Neural cell (in vitro differentiated cells): ENCODE measurements around the gene OVAAL. TPM values are rescaled to one million over a fixed set of nuclear protein-coding genes. Genes with fewer than 3 reads are reported as not detected.

ENCODE experiments used
- H2AFZ ChIP-seq: fragments of 200-600, 300-800 bp; sonication (generic), shearing (Covaris generic); 2 replicates; pipeline ENCODE4 v1.6.0; 2014; ENCODE audit warnings: low read depth, mild to moderate bottlenecking, antibody characterized with exemption, low read length, moderate library complexity
- H3F3A ChIP-seq: fragments of 200-600 bp; shearing (Covaris generic); 2 replicates; pipeline ENCODE4 v1.6.1; 2016; ENCODE audit warnings: mild to moderate bottlenecking, moderate library complexity, mixed read lengths, antibody characterized with exemption, low read length; ENCODE audit not compliant: insufficient read depth, poor library complexity, severe bottlenecking
- H3K27ac ChIP-seq: fragments of 200-600, 300-800 bp; sonication (generic), shearing (Covaris generic); 2 replicates; pipeline ENCODE4 v1.5.1; 2014; ENCODE audit warnings: mild to moderate bottlenecking, low read length, moderate library complexity
- H3K27me3 ChIP-seq: fragments of 300-800, 200-600 bp; sonication (generic), shearing (Covaris generic); 2 replicates; pipeline ENCODE4 v1.6.0; 2014; ENCODE audit warnings: mild to moderate bottlenecking, low read depth, low read length, moderate library complexity; ENCODE audit not compliant: insufficient read depth
- H3K36me3 ChIP-seq: fragments of 300-800, 200-600 bp; sonication (generic), shearing (Covaris generic); 2 replicates; pipeline ENCODE4 v1.5.1; 2014; ENCODE audit warnings: mild to moderate bottlenecking, antibody characterized with exemption, low read length, moderate library complexity; ENCODE audit not compliant: insufficient read depth
- H3K4me2 ChIP-seq: fragments of 300-800, 200-600 bp; sonication (generic), shearing (Covaris generic); 2 replicates; pipeline ENCODE4 v1.6.0; 2014; ENCODE audit warnings: mild to moderate bottlenecking, low read length
- H3K4me3 ChIP-seq: fragments of 300-800, 200-600 bp; sonication (generic), shearing (Covaris generic); 2 replicates; pipeline ENCODE4 v1.5.1; 2014; ENCODE audit warnings: mild to moderate bottlenecking, low read length, moderate library complexity
- H3K79me2 ChIP-seq: fragments of 200-600 bp; shearing (Covaris generic); replicated peaks from 2 replicates; pipeline ENCODE4 v1.6.0; 2014; ENCODE audit warnings: mild to moderate bottlenecking, low read length, moderate library complexity; ENCODE audit not compliant: insufficient read depth
- H3K9ac ChIP-seq: fragments of 300-800, 200-600 bp; sonication (generic), shearing (Covaris generic); 2 replicates; pipeline ENCODE4 v1.6.1; 2016; ENCODE audit warnings: mild to moderate bottlenecking, low read length, mixed read lengths
- H3K9me2 ChIP-seq: fragments of 200-600 bp; shearing (Covaris generic); 2 replicates; pipeline ENCODE4 v1.6.1; 2016; ENCODE audit warnings: mild to moderate bottlenecking, low read length, mixed read lengths; ENCODE audit not compliant: insufficient read depth
- H3K9me3 ChIP-seq: fragments of 200-600, 300-800 bp; sonication (generic), shearing (Covaris generic); 2 replicates; pipeline ENCODE4 v1.6.1; 2016; ENCODE audit warnings: mild to moderate bottlenecking, mixed run types, low read length, moderate library complexity, mixed read lengths
- H4K20me1 ChIP-seq: fragments of 200-600 bp; shearing (Covaris generic); 2 replicates; pipeline ENCODE4 v1.6.1; 2016; ENCODE audit warnings: mild to moderate bottlenecking, mixed run types; ENCODE audit not compliant: insufficient read depth
- CTCF ChIP-seq: fragments of 450-650 bp; IDR thresholded peaks from 2 replicates; pipeline ENCODE4 v1.5.1; 2014; ENCODE audit warnings: antibody characterized with exemption, mild to moderate bottlenecking, moderate library complexity; ENCODE audit not compliant: poor library complexity, severe bottlenecking
- EP300 ChIP-seq: fragments of 450-650 bp; conservative IDR thresholded peaks from 2 replicates; pipeline ENCODE4 v1.6.1; 2014; ENCODE audit warnings: antibody characterized with exemption, mild to moderate bottlenecking, moderate library complexity; ENCODE audit not compliant: poor library complexity, severe bottlenecking
- EZH2 ChIP-seq: fragments of 200-600, 300-800 bp; shearing (Covaris generic), sonication (generic); IDR thresholded peaks from 2 replicates; pipeline ENCODE4 v1.6.1; 2014; ENCODE audit warnings: antibody characterized with exemption, low read length, borderline replicate concordance, mild to moderate bottlenecking; ENCODE audit not compliant: insufficient read depth, poor library complexity, severe bottlenecking
- MXI1 ChIP-seq: fragments of 450-650 bp; conservative IDR thresholded peaks from 2 replicates; pipeline ENCODE4 v1.6.1; 2014; ENCODE audit warnings: antibody characterized with exemption, mild to moderate bottlenecking; ENCODE audit not compliant: poor library complexity, severe bottlenecking
- POLR2AphosphoS5 ChIP-seq: IDR thresholded peaks from 2 replicates; pipeline ENCODE4 v1.6.1; 2012
- RAD21 ChIP-seq: fragments of 450-650 bp; conservative IDR thresholded peaks from 2 replicates; pipeline ENCODE4 v1.6.1; 2014; ENCODE audit warnings: antibody characterized with exemption, mild to moderate bottlenecking, moderate library complexity
- SMC3 ChIP-seq: fragments of 450-650 bp; conservative IDR thresholded peaks from 2 replicates; pipeline ENCODE4 v1.6.1; 2014; ENCODE audit warnings: antibody characterized with exemption, mild to moderate bottlenecking, moderate library complexity; ENCODE audit not compliant: poor library complexity
- TAF1 ChIP-seq: IDR thresholded peaks from 2 replicates; pipeline ENCODE4 v1.6.1; 2012; ENCODE audit warnings: low read depth
- polyA plus RNA-seq: library from polyadenylated mRNA; depleted of rRNA; stranded (reverse); fragments of >200 nt; gene quantifications from 2 replicates; pipeline ENCODE4 v1.2.3, GENCODE V29; 2014
- TF ChIP-seq, protein P1 (sequence below): IDR thresholded peaks from 2 replicates; pipeline ENCODE4 v1.6.1; 2012; ENCODE audit warnings: borderline replicate concordance

Gene OVAAL
- polyA plus RNA-seq, 1 donor from 2014 or later, result not detected

GRCh38 chr1:180519846-180520245 lies 38.9 kb upstream of the OVAAL start:
- TF ChIP-seq POLR2AphosphoS5, result no peak
- no peak for TF ChIP-seq EP300
- no peak for TF ChIP-seq EZH2
- no peak for TF ChIP-seq RAD21
- no peak for TF ChIP-seq TAF1
- no peak for TF ChIP-seq SMC3
- TF ChIP-seq, protein P1, sequence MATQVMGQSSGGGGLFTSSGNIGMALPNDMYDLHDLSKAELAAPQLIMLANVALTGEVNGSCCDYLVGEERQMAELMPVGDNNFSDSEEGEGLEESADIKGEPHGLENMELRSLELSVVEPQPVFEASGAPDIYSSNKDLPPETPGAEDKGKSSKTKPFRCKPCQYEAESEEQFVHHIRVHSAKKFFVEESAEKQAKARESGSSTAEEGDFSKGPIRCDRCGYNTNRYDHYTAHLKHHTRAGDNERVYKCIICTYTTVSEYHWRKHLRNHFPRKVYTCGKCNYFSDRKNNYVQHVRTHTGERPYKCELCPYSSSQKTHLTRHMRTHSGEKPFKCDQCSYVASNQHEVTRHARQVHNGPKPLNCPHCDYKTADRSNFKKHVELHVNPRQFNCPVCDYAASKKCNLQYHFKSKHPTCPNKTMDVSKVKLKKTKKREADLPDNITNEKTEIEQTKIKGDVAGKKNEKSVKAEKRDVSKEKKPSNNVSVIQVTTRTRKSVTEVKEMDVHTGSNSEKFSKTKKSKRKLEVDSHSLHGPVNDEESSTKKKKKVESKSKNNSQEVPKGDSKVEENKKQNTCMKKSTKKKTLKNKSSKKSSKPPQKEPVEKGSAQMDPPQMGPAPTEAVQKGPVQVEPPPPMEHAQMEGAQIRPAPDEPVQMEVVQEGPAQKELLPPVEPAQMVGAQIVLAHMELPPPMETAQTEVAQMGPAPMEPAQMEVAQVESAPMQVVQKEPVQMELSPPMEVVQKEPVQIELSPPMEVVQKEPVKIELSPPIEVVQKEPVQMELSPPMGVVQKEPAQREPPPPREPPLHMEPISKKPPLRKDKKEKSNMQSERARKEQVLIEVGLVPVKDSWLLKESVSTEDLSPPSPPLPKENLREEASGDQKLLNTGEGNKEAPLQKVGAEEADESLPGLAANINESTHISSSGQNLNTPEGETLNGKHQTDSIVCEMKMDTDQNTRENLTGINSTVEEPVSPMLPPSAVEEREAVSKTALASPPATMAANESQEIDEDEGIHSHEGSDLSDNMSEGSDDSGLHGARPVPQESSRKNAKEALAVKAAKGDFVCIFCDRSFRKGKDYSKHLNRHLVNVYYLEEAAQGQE, result no peak
- TF ChIP-seq MXI1, result no peak
- no peak for TF ChIP-seq CTCF
- H3K4me2 ChIP-seq, result no peak overlapping the region
- no peaks in the 10 kb centered on the region for H3K9me2 ChIP-seq
- H3K27ac ChIP-seq, result no peak overlapping the region
- H3K79me2 ChIP-seq, result no peaks in the 10 kb centered on the region
- H3K9me3 ChIP-seq, result no peaks in the 10 kb centered on the region
- no peaks in the 10 kb centered on the region for H4K20me1 ChIP-seq
- H3K9ac ChIP-seq, result no peak overlapping the region
- H2AFZ ChIP-seq, result no peak overlapping the region
- no peak overlapping the region for H3K4me3 ChIP-seq
- no peaks in the 10 kb centered on the region for H3K27me3 ChIP-seq
- H3K36me3 ChIP-seq, result no peaks in the 10 kb centered on the region
- H3F3A ChIP-seq, result no peaks in the 10 kb centered on the region

GRCh38 chr1:180521474-180522212 lies 37.1 kb upstream of the OVAAL start:
- Histone ChIP-seq H3K9me3 (no peaks in the 10 kb centered on the region), H3K79me2 (no peaks in the 10 kb centered on the region), H2AFZ (no peak overlapping the region), H3K27ac (no peak overlapping the region), H3K4me2 (no peak overlapping the region), H3K9me2 (no peaks in the 10 kb centered on the region), H3F3A (no peaks in the 10 kb centered on the region), H3K4me3 (no peak overlapping the region), H4K20me1 (no peaks in the 10 kb centered on the region), H3K9ac (no peak overlapping the region), H3K27me3 (no peaks in the 10 kb centered on the region), H3K36me3 (no peaks in the 10 kb centered on the region)
- TF ChIP-seq EZH2, result no peak
- TF ChIP-seq, protein P1, result no peak
- TF ChIP-seq CTCF, result no peak
- no peak for TF ChIP-seq EP300
- no peak for TF ChIP-seq SMC3
- TF ChIP-seq RAD21, result no peak
- no peak for TF ChIP-seq POLR2AphosphoS5
- no peak for TF ChIP-seq TAF1
- TF ChIP-seq MXI1, result no peak
